Central memory CD8-positive, alpha-beta T cell (primary cell): ENCODE measurements around the gene THADA.

ENCODE experiments used
- ATAC-seq: fragments of 150-1000 bp; cut with Tn5 transposase; replicated peaks from 2 replicates; pipeline ENCODE4 v1.10.0; 2022; ENCODE audit warnings: mild to moderate bottlenecking, moderate FRiP score, moderate number of reproducible peaks; ENCODE audit not compliant: poor library complexity, severe bottlenecking; ENCODE audit errors: extremely low read depth
- DNase-seq, 2 donors: peaks; one replicate each; pipeline ENCODE4 v3.0.0; 2021; ENCODE audit warnings: low spot score in 2 of 2
- H3K27ac Mint-ChIP-seq: one replicate; pipeline ENCODE4 v1.8.0; 2022; ENCODE audit warnings: low read depth, mild to moderate bottlenecking, moderate library complexity, mixed read lengths
- H3K27me3 Mint-ChIP-seq: one replicate; pipeline ENCODE4 v1.8.0; 2022; ENCODE audit warnings: mixed read lengths
- H3K36me3 Mint-ChIP-seq: one replicate; pipeline ENCODE4 v1.8.0; 2022; ENCODE audit warnings: mild to moderate bottlenecking, moderate library complexity, mixed read lengths; ENCODE audit not compliant: insufficient read depth
- H3K4me1 Mint-ChIP-seq: one replicate; pipeline ENCODE4 v1.8.0; 2022; ENCODE audit warnings: mixed read lengths
- H3K4me3 Mint-ChIP-seq: one replicate; pipeline ENCODE4 v1.8.0; 2022; ENCODE audit warnings: mild to moderate bottlenecking, moderate library complexity, mixed read lengths
- H3K9me3 Mint-ChIP-seq: one replicate; pipeline ENCODE4 v1.8.0; 2022; ENCODE audit warnings: mixed read lengths

THADA gene

GRCh38 chr2:43227830-43228281, 368.0 kb downstream of the THADA start:
- no peak for ATAC-seq
- Mint-ChIP-seq H3K27me3 (no peaks in the 10 kb centered on the region), H3K4me1 (peaks cover 30% of the 10 kb centered on the region), H3K9me3 (no peaks in the 10 kb centered on the region), H3K36me3 (peaks cover 72% of the 10 kb centered on the region), H3K4me3 (peak overlapping the region; percentile 65), H3K27ac (peak overlapping the region; percentile 95)
- no peak for DNase-seq

- Mint-ChIP-seq H3K4me3 (peak overlapping the region; percentile 65), H3K9me3 (no peaks in the 10 kb centered on the region), H3K27me3 (no peaks in the 10 kb centered on the region), H3K36me3 (peaks cover 77% of the 10 kb centered on the region), H3K4me1 (peaks cover 30% of the 10 kb centered on the region), H3K27ac (peak overlapping the region; percentile 95)
- ATAC-seq: peak; percentile 10
- peak; percentile 46 to 48 for DNase-seq
Observed at GRCh38 chr2:43226955-43227829, 368.6 kb downstream of the THADA start.

GRCh38 chr2:43226558-43226954, 369.3 kb downstream of the THADA start, which contains the start of gene ZFP36L2:
Gene ZFP36L2 (minus strand): TSS chr2:43226606. CDS start chr2:43226315, 291 bp downstream.
- no peaks in the 10 kb centered on the region for H3K9me3 Mint-ChIP-seq
- peak within 1 kb of the TSS; percentile 95 for H3K27ac Mint-ChIP-seq
- peaks cover 83% of the 10 kb centered on the region for H3K36me3 Mint-ChIP-seq
- H3K4me3 Mint-ChIP-seq: peak within 1 kb of the TSS; percentile 65
- no peaks in the 10 kb centered on the region for H3K27me3 Mint-ChIP-seq
- peak; percentile 92 to 93 for DNase-seq
- peaks cover 37% of the 10 kb centered on the region for H3K4me1 Mint-ChIP-seq
- ATAC-seq: peak; percentile 59

- ATAC-seq (peak; percentile 5), DNase-seq (peak; percentile 57 to 62)
- Mint-ChIP-seq H3K9me3 (no peaks in the 10 kb centered on the region), H3K27me3 (no peaks in the 10 kb centered on the region), H3K36me3 (peaks cover 87% of the 10 kb centered on the region), H3K4me3 (peak overlapping the region; percentile 65), H3K4me1 (peaks cover 42% of the 10 kb centered on the region), H3K27ac (peak overlapping the region; percentile 95)
Observed at GRCh38 chr2:43225788-43226557, 369.9 kb downstream of the THADA start.

- peak; percentile 54 to 66 for DNase-seq
- Mint-ChIP-seq H3K27me3 (no peaks in the 10 kb centered on the region), H3K9me3 (no peaks in the 10 kb centered on the region), H3K4me1 (peaks cover 50% of the 10 kb centered on the region), H3K27ac (peak overlapping the region; percentile 95), H3K36me3 (peaks cover 89% of the 10 kb centered on the region), H3K4me3 (peak overlapping the region; percentile 65)
- ATAC-seq: no peak
Observed at GRCh38 chr2:43225093-43225787, 370.6 kb downstream of the THADA start.

GRCh38 chr2:43224571-43225092, 371.2 kb downstream of the THADA start:
- Mint-ChIP-seq H3K36me3 (peaks cover 91% of the 10 kb centered on the region), H3K4me3 (peak overlapping the region; percentile 65), H3K4me1 (peaks cover 53% of the 10 kb centered on the region), H3K27ac (peak overlapping the region; percentile 95), H3K9me3 (no peaks in the 10 kb centered on the region), H3K27me3 (no peaks in the 10 kb centered on the region)
- DNase-seq: peak in 1 of 2 donors; percentile 50
- no peak for ATAC-seq

GRCh38 chr2:43224131-43224570, 371.7 kb downstream of the THADA start:
- H3K9me3 Mint-ChIP-seq: no peaks in the 10 kb centered on the region
- peaks cover 53% of the 10 kb centered on the region for H3K4me1 Mint-ChIP-seq
- ATAC-seq: no peak
- peak overlapping the region; percentile 65 for H3K4me3 Mint-ChIP-seq
- H3K36me3 Mint-ChIP-seq: peaks cover 91% of the 10 kb centered on the region
- DNase-seq: peak; percentile 65 to 74
- peak overlapping the region; percentile 95 for H3K27ac Mint-ChIP-seq
- no peaks in the 10 kb centered on the region for H3K27me3 Mint-ChIP-seq

- peak overlapping the region; percentile 95 for H3K27ac Mint-ChIP-seq
- H3K4me1 Mint-ChIP-seq: peaks cover 54% of the 10 kb centered on the region
- H3K27me3 Mint-ChIP-seq: no peaks in the 10 kb centered on the region
- H3K4me3 Mint-ChIP-seq: peak overlapping the region; percentile 65
- DNase-seq (no peak), ATAC-seq (no peak)
- no peaks in the 10 kb centered on the region for H3K9me3 Mint-ChIP-seq
- peaks cover 91% of the 10 kb centered on the region for H3K36me3 Mint-ChIP-seq
Observed at GRCh38 chr2:43223521-43224001, 372.3 kb downstream of the THADA start.

- no peaks in the 10 kb centered on the region for H3K27me3 Mint-ChIP-seq
- ATAC-seq: no peak
- H3K9me3 Mint-ChIP-seq: no peaks in the 10 kb centered on the region
- H3K4me1 Mint-ChIP-seq: peaks cover 48% of the 10 kb centered on the region
- peak overlapping the region; percentile 95 for H3K27ac Mint-ChIP-seq
- DNase-seq: no peak
- peaks cover 87% of the 10 kb centered on the region for H3K36me3 Mint-ChIP-seq
- peak overlapping the region; percentile 65 for H3K4me3 Mint-ChIP-seq
Observed at GRCh38 chr2:43222475-43223309, 373.1 kb downstream of the THADA start.

GRCh38 chr2:43221763-43222474, 373.9 kb downstream of the THADA start:
- Mint-ChIP-seq H3K27ac (peak overlapping the region; percentile 95), H3K4me1 (peaks cover 50% of the 10 kb centered on the region), H3K4me3 (peak overlapping the region; percentile 65), H3K36me3 (peaks cover 82% of the 10 kb centered on the region), H3K27me3 (no peaks in the 10 kb centered on the region), H3K9me3 (no peaks in the 10 kb centered on the region)
- DNase-seq (peak; percentile 30 to 32), ATAC-seq (no peak)
